NT2/D1 (cell line): ENCODE data around the gene OSBPL7.

ENCODE experiments used
- SUZ12 ChIP-seq: IDR thresholded peaks from 2 replicates; pipeline ENCODE4 v1.6.1; 2011; ENCODE audit not compliant: insufficient read length, insufficient read depth; ENCODE audit errors: extremely low read depth
- YY1 ChIP-seq: IDR thresholded peaks from 2 replicates; pipeline ENCODE4 v1.6.1; 2011; ENCODE audit not compliant: insufficient read length, insufficient read depth
- ZNF274 ChIP-seq: IDR thresholded peaks from 2 replicates; pipeline ENCODE4 v1.6.1; 2011; ENCODE audit warnings: mild to moderate bottlenecking, low read depth, low read length

DNA sequence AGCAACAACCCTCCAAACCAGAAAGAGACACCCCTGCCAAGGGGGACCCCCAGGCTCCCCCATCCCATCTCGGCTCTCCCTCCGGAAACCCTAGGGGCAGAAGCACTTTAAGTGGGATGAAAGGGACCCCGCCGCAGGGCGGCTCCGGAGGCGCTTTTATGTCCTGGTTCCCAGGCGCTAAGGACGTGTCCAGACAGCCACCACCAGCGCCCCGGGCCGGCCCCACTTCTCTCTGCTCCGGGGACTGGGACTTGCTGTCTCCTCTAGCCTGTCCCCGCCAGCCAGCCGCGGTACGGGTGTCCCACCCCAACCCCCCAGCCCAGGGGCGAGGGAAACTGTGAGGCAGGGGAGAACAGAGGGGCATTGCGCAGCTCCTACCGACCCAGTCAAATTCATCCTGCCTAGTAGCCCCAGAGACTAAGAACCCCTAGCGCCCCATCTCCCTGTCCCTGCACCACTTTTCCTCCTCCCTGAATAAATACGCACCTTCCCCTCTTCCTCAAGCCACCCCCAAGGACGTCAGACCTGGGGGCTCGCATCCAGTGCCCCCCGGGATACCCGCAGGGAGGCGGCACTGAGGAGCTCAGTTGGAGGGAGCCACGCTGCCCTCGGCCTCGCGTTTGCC, 25.2 kb upstream of the OSBPL7 start:
- TF ChIP-seq ZNF274 (no peak), YY1 (no peak), SUZ12 (no peak)
